Measurements from ENCODE around the gene SNAP29.

- TF ChIP-seq POLR2A (IDR thresholded peaks at IDR 0.05; ENCODE audit: low read depth, low read length) (no peak), EZH2 (IDR thresholded peaks at IDR 0.05; ENCODE audit: borderline replicate concordance, low read depth, low read length, severe bottlenecking) (no peak), CTCF (IDR thresholded peaks at IDR 0.05; ENCODE audit: extremely low read depth in 1 of 2, insufficient read depth in 1 of 2, low read depth in 1 of 2, low read length in 2 of 2) (no peak), MAX (IDR thresholded peaks at IDR 0.05; ENCODE audit: insufficient read depth, insufficient read length) (no peak), POLR2AphosphoS5 (IDR thresholded peaks at IDR 0.05; ENCODE audit: insufficient read depth, low read depth, low read length) (no peak), MYC (IDR thresholded peaks at IDR 0.05; ENCODE audit: low read depth, low read length) (no peak), FOS (IDR thresholded peaks at IDR 0.05; ENCODE audit: borderline replicate concordance, insufficient read depth, low read length) (no peak), JUN (IDR thresholded peaks at IDR 0.05; ENCODE audit: borderline replicate concordance, insufficient read depth, insufficient read length, low read depth) (no peak), GATA2 (IDR thresholded peaks at IDR 0.05; ENCODE audit: insufficient read depth, insufficient read length, low read depth, low read length) (no peak)
These were observed 24.6 kb upstream of the SNAP29 start for GRCh38 chr22:20834206-20834605.

Data from endothelial cell of umbilical vein (primary cell).